ENCODE results near the gene GPR132.

Gene GPR132

GRCh38 chr14:105014631-105015030 lies 50.6 kb downstream of the GPR132 start:
- no peaks in the 10 kb centered on the region for H3K27me3 ChIP-seq (ENCODE audit: control insufficient read depth, insufficient read depth, low read length)
- H3K4me1 ChIP-seq (ENCODE audit: control insufficient read depth, insufficient read depth, low read length) = peaks cover 7% of the 10 kb centered on the region
- no peak overlapping the region for H3K9ac ChIP-seq (ENCODE audit: low read length)
- no peaks in the 10 kb centered on the region for H3K9me3 ChIP-seq (ENCODE audit: control insufficient read depth, low read length)
- no peaks in the 10 kb centered on the region for H3K36me3 ChIP-seq (ENCODE audit: control insufficient read depth, insufficient read depth, low read length)
- H3K4me3 ChIP-seq (ENCODE audit: low read length) = no peak overlapping the region

- Histone ChIP-seq H3K36me3 (ENCODE audit: control insufficient read depth, insufficient read depth, low read length) (no peaks in the 10 kb centered on the region), H3K27me3 (ENCODE audit: control insufficient read depth, insufficient read depth, low read length) (no peaks in the 10 kb centered on the region), H3K4me3 (ENCODE audit: low read length) (no peak overlapping the region), H3K9ac (ENCODE audit: low read length) (no peak overlapping the region), H3K4me1 (ENCODE audit: control insufficient read depth, insufficient read depth, low read length) (peaks cover under 1% of the 10 kb centered on the region), H3K9me3 (ENCODE audit: control insufficient read depth, low read length) (no peaks in the 10 kb centered on the region)
Measured at GRCh38 chr14:105014032-105014431, 51.2 kb downstream of the GPR132 start.

- Histone ChIP-seq H3K9ac (ENCODE audit: low read length) (no peak overlapping the region), H3K4me1 (ENCODE audit: control insufficient read depth, insufficient read depth, low read length) (no peaks in the 10 kb centered on the region), H3K27me3 (ENCODE audit: control insufficient read depth, insufficient read depth, low read length) (no peaks in the 10 kb centered on the region), H3K4me3 (ENCODE audit: low read length) (no peak overlapping the region), H3K36me3 (ENCODE audit: control insufficient read depth, insufficient read depth, low read length) (no peaks in the 10 kb centered on the region), H3K9me3 (ENCODE audit: control insufficient read depth, low read length) (no peaks in the 10 kb centered on the region)
Measured at GRCh38 chr14:105013150-105013785, 52.0 kb downstream of the GPR132 start.

- Histone ChIP-seq H3K9me3 (ENCODE audit: control insufficient read depth, low read length) (no peaks in the 10 kb centered on the region), H3K36me3 (ENCODE audit: control insufficient read depth, insufficient read depth, low read length) (no peaks in the 10 kb centered on the region), H3K9ac (ENCODE audit: low read length) (no peak overlapping the region), H3K4me1 (ENCODE audit: control insufficient read depth, insufficient read depth, low read length) (no peaks in the 10 kb centered on the region), H3K4me3 (ENCODE audit: low read length) (no peak overlapping the region), H3K27me3 (ENCODE audit: control insufficient read depth, insufficient read depth, low read length) (no peaks in the 10 kb centered on the region)
Measured at GRCh38 chr14:105012171-105012985, 52.9 kb downstream of the GPR132 start.

- no peak overlapping the region for H3K9ac ChIP-seq (ENCODE audit: low read length)
- no peaks in the 10 kb centered on the region for H3K9me3 ChIP-seq (ENCODE audit: control insufficient read depth, low read length)
- H3K4me1 ChIP-seq (ENCODE audit: control insufficient read depth, insufficient read depth, low read length) = no peaks in the 10 kb centered on the region
- no peaks in the 10 kb centered on the region for H3K36me3 ChIP-seq (ENCODE audit: control insufficient read depth, insufficient read depth, low read length)
- no peak overlapping the region for H3K4me3 ChIP-seq (ENCODE audit: low read length)
- H3K27me3 ChIP-seq (ENCODE audit: control insufficient read depth, insufficient read depth, low read length) = no peaks in the 10 kb centered on the region
Measured at GRCh38 chr14:105011312-105011990, 53.8 kb downstream of the GPR132 start.

DNA sequence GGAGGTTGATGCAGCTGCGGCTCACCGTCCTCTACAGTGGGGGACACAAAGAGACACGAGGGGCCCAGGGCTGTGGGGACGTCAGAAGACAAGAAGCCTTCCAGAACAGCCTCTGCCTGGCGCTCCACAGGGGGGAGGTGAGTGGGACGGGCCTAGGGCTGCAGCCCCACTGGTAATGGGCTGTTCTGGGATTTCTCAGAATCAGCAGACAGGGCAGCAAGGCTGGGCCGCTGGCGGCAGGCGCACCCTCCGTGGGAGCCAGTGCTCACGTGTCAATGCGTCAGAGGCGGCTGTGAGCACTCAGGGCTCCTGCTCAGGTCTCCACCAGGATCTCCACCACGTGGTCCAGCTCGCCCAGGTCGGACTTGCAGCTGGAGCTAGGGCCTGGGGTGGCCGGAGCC lies 54.3 kb downstream of the GPR132 start:
- H3K4me1 ChIP-seq (ENCODE audit: control insufficient read depth, insufficient read depth, low read length) = no peaks in the 10 kb centered on the region
- no peaks in the 10 kb centered on the region for H3K36me3 ChIP-seq (ENCODE audit: control insufficient read depth, insufficient read depth, low read length)
- H3K9me3 ChIP-seq (ENCODE audit: control insufficient read depth, low read length) = no peaks in the 10 kb centered on the region
- H3K27me3 ChIP-seq (ENCODE audit: control insufficient read depth, insufficient read depth, low read length) = no peaks in the 10 kb centered on the region
- no peak overlapping the region for H3K9ac ChIP-seq (ENCODE audit: low read length)
- H3K4me3 ChIP-seq (ENCODE audit: low read length) = no peak overlapping the region

- no peaks in the 10 kb centered on the region for H3K4me1 ChIP-seq (ENCODE audit: control insufficient read depth, insufficient read depth, low read length)
- no peaks in the 10 kb centered on the region for H3K27me3 ChIP-seq (ENCODE audit: control insufficient read depth, insufficient read depth, low read length)
- no peaks in the 10 kb centered on the region for H3K36me3 ChIP-seq (ENCODE audit: control insufficient read depth, insufficient read depth, low read length)
- no peak overlapping the region for H3K9ac ChIP-seq (ENCODE audit: low read length)
- H3K4me3 ChIP-seq (ENCODE audit: low read length) = no peak overlapping the region
- H3K9me3 ChIP-seq (ENCODE audit: control insufficient read depth, low read length) = no peaks in the 10 kb centered on the region
Measured at GRCh38 chr14:105010106-105010505, 55.1 kb downstream of the GPR132 start.

GRCh38 chr14:105007593-105008264 lies 57.5 kb downstream of the GPR132 start:
- H3K9me3 ChIP-seq (ENCODE audit: control insufficient read depth, low read length) = no peaks in the 10 kb centered on the region
- H3K4me1 ChIP-seq (ENCODE audit: control insufficient read depth, insufficient read depth, low read length) = no peaks in the 10 kb centered on the region
- H3K27me3 ChIP-seq (ENCODE audit: control insufficient read depth, insufficient read depth, low read length) = no peaks in the 10 kb centered on the region
- no peak overlapping the region for H3K4me3 ChIP-seq (ENCODE audit: low read length)
- H3K9ac ChIP-seq (ENCODE audit: low read length) = no peak overlapping the region
- no peaks in the 10 kb centered on the region for H3K36me3 ChIP-seq (ENCODE audit: control insufficient read depth, insufficient read depth, low read length)

DNA sequence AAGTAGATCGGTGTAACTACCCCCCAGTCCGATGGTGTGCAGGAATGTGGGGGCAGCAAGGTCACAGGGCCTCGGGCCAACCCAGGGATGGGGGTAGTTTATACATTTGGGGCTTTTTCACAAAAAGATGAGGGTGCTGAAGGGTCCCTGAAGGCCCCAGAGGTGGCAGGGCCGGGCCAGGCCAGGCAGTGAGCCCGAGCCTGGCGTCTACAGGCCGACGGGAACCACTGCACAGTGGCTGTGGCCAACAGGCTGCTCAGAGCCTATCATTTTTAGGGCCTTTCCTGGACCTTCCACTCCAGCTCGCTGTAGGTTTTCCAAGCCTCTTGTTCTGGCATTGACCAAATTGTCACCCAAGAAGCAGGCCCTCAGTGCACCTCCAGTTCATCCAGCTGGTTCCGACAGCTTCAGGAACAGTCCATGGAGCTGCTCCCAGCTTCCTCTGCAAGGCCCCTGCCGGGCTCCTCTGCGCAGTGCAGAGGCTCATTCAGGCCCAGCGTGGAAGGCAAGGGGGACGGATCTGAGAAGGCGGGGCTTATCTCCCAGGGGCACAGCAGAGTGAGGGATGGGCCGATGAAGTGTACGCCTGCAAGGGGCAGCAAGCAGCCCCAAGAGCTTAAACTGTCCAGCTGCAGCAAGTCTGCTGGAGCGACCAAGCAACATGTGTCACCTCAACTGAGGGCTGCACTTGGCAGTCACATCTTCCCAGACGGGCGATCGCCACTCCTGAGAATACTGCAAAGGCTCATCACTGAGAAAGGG lies 58.2 kb downstream of the GPR132 start:
- Histone ChIP-seq H3K4me3 (ENCODE audit: low read length) (no peak overlapping the region), H3K27me3 (ENCODE audit: control insufficient read depth, insufficient read depth, low read length) (no peaks in the 10 kb centered on the region), H3K4me1 (ENCODE audit: control insufficient read depth, insufficient read depth, low read length) (no peaks in the 10 kb centered on the region), H3K9ac (ENCODE audit: low read length) (no peak overlapping the region), H3K36me3 (ENCODE audit: control insufficient read depth, insufficient read depth, low read length) (no peaks in the 10 kb centered on the region), H3K9me3 (ENCODE audit: control insufficient read depth, low read length) (no peaks in the 10 kb centered on the region)

GRCh38 chr14:105005929-105006830 lies 59.0 kb downstream of the GPR132 start:
- Histone ChIP-seq H3K27me3 (ENCODE audit: control insufficient read depth, insufficient read depth, low read length) (no peaks in the 10 kb centered on the region), H3K36me3 (ENCODE audit: control insufficient read depth, insufficient read depth, low read length) (no peaks in the 10 kb centered on the region), H3K4me3 (ENCODE audit: low read length) (no peak overlapping the region), H3K4me1 (ENCODE audit: control insufficient read depth, insufficient read depth, low read length) (no peaks in the 10 kb centered on the region), H3K9ac (ENCODE audit: low read length) (no peak overlapping the region), H3K9me3 (ENCODE audit: control insufficient read depth, low read length) (no peaks in the 10 kb centered on the region)
